PC-9 (cell line): ENCODE results near the gene SNRPD1.

Source experiments
- EZH2 ChIP-seq: fragments of 200-600 bp; sonication (generic); IDR thresholded peaks from 2 replicates; pipeline ENCODE4 v1.8.0; 2017; ENCODE audit warnings: antibody characterized with exemption, low read depth
- TF ChIP-seq, protein P1 (sequence below): fragments of 200-600 bp; sonication (generic); conservative IDR thresholded peaks from 2 replicates; pipeline ENCODE4 v1.6.1; 2017; ENCODE audit warnings: mixed run types, antibody characterized with exemption, mild to moderate bottlenecking, moderate library complexity

DNA sequence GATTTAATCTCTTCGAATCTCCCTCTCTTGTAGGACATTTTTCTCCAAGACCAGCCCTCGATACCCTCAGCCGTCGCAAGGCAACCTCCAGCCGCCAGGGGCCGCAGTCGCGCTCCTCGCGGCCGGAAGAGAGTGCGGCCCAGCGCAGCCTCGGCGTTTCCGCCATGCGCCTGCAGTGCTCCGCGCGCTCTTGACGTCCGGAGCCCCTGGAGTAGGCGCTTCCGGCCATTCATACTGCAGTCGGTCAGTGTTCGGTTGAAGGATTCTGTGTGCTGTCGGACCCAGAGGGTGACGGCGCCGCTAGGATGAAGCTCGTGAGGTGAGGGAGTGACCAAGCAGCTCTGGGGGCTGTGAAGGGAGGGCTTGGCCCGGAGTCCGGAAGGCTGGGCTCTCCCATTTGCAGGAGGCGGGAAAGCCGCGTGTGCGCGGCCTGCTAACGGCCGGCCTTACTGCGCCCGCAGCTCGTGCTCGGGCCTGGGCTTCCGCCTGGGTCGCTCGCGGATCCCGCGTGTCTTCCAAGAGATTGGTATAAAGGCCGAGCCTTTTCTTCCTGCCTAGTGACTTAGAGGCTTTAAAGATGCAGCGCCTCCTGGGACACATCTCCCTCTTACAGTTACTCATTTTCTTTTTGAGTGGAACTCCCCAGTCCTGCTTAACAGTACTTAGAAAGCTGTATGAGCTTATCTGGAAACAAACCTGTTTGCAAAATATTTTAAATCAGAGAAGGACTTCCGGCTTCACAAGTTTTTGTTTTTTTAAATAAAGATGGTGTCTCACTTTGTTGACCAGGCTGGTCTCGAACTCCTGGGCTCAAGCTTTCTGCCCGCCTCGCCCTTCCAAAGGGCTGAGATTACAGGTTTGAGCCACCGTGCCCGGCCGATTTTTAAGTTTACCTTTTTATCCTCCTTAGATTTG lies at the start of gene SNRPD1:
- TF ChIP-seq, protein P1, sequence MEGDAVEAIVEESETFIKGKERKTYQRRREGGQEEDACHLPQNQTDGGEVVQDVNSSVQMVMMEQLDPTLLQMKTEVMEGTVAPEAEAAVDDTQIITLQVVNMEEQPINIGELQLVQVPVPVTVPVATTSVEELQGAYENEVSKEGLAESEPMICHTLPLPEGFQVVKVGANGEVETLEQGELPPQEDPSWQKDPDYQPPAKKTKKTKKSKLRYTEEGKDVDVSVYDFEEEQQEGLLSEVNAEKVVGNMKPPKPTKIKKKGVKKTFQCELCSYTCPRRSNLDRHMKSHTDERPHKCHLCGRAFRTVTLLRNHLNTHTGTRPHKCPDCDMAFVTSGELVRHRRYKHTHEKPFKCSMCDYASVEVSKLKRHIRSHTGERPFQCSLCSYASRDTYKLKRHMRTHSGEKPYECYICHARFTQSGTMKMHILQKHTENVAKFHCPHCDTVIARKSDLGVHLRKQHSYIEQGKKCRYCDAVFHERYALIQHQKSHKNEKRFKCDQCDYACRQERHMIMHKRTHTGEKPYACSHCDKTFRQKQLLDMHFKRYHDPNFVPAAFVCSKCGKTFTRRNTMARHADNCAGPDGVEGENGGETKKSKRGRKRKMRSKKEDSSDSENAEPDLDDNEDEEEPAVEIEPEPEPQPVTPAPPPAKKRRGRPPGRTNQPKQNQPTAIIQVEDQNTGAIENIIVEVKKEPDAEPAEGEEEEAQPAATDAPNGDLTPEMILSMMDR = peak; percentile 80
- no peak for TF ChIP-seq EZH2
